ENCODE measurements around the gene CATSPERD.

CATSPERD gene

GRCh38 chr19:5827342-5827890 is 107.0 kb downstream of the CATSPERD start:
- no peak for DNase-seq (ENCODE audit: low spot score)
- peak overlapping the region; percentile 46 for H3K4me3 ChIP-seq (ENCODE audit: severe bottlenecking)
- TF ChIP-seq CTCF (IDR thresholded peaks at IDR 0.05; ENCODE audit: poor library complexity, severe bottlenecking), result no peak
- no peaks in the 10 kb centered on the region for H3K27me3 ChIP-seq (ENCODE audit: insufficient read depth, poor library complexity, severe bottlenecking)
- peak overlapping the region; percentile 37 for H3K27ac ChIP-seq (ENCODE audit: poor library complexity, severe bottlenecking)
- ATAC-seq (ENCODE audit: low read depth), result no peak
- H3K9me3 ChIP-seq (ENCODE audit: severe bottlenecking), result no peaks in the 10 kb centered on the region
- H3K36me3 ChIP-seq (ENCODE audit: low read depth), result no peaks in the 10 kb centered on the region
- no peaks in the 10 kb centered on the region for H3K4me1 ChIP-seq (ENCODE audit: insufficient read depth, poor library complexity, severe bottlenecking)

- Histone ChIP-seq H3K36me3 (ENCODE audit: low read depth) (no peaks in the 10 kb centered on the region), H3K4me1 (ENCODE audit: insufficient read depth, poor library complexity, severe bottlenecking) (no peaks in the 10 kb centered on the region)
- DNase-seq (ENCODE audit: low spot score), result peak; percentile 82
Measured at GRCh38 chr19:5827891-5828660, 107.6 kb downstream of the CATSPERD start.

More at GRCh38 chr19:5827891-5828660, 107.6 kb downstream of the CATSPERD start:
- TF ChIP-seq CTCF (IDR thresholded peaks at IDR 0.05; ENCODE audit: poor library complexity, severe bottlenecking), result no peak
- Histone ChIP-seq H3K27me3 (ENCODE audit: insufficient read depth, poor library complexity, severe bottlenecking) (no peaks in the 10 kb centered on the region), H3K27ac (ENCODE audit: poor library complexity, severe bottlenecking) (peak overlapping the region; percentile 37), H3K4me3 (ENCODE audit: severe bottlenecking) (peak overlapping the region; percentile 46), H3K9me3 (ENCODE audit: severe bottlenecking) (no peaks in the 10 kb centered on the region)
- ATAC-seq (ENCODE audit: low read depth), result peak; percentile 71
